Mucosa of rectum (tissue), 2 donors: Measurements from ENCODE around the gene KCNQ2.
"Not testable (repeated sequence)": the region's sequence is repeated elsewhere in the genome, so short reads cannot be mapped to it uniquely, and the experiment has no call there.

Source experiments
- H3K27ac ChIP-seq, 2 donors: one replicate each; pipeline ENCODE4 v1.7.0; 2013; ENCODE audit warnings: inconsistent platforms in 2 of 2, low read depth in 2 of 2, low read length in 2 of 2
- H3K27me3 ChIP-seq, 2 donors: one replicate each; pipeline ENCODE4 v1.7.0; 2013; ENCODE audit warnings: low read length in 2 of 2; ENCODE audit not compliant: control insufficient read depth in 2 of 2, insufficient read depth in 2 of 2
- H3K36me3 ChIP-seq, 2 donors: one replicate each; pipeline ENCODE4 v1.7.0; 2013; ENCODE audit warnings: low read length in 2 of 2; ENCODE audit not compliant: control insufficient read depth in 2 of 2, insufficient read depth in 2 of 2
- H3K4me1 ChIP-seq, 2 donors: one replicate each; pipeline ENCODE4 v1.7.0; 2013; ENCODE audit warnings: low read length in 2 of 2, mild to moderate bottlenecking in 1 of 2; ENCODE audit not compliant: control insufficient read depth in 2 of 2, insufficient read depth in 2 of 2
- H3K4me3 ChIP-seq, 2 donors: one replicate each; pipeline ENCODE4 v1.7.0; 2013; ENCODE audit warnings: low read length in 2 of 2
- H3K9ac ChIP-seq, 2 donors: one replicate each; pipeline ENCODE4 v1.7.0; 2013; ENCODE audit warnings: low read length in 2 of 2, low read depth in 1 of 2, mild to moderate bottlenecking in 1 of 2
- H3K9me3 ChIP-seq, 2 donors: one replicate each; pipeline ENCODE4 v1.7.0; 2013; ENCODE audit warnings: low read length in 2 of 2; ENCODE audit not compliant: control insufficient read depth in 2 of 2
- donor health status: healthy.
- donor health status: Normal muscosa, but diverticular disease.

The KCNQ2 gene

DNA sequence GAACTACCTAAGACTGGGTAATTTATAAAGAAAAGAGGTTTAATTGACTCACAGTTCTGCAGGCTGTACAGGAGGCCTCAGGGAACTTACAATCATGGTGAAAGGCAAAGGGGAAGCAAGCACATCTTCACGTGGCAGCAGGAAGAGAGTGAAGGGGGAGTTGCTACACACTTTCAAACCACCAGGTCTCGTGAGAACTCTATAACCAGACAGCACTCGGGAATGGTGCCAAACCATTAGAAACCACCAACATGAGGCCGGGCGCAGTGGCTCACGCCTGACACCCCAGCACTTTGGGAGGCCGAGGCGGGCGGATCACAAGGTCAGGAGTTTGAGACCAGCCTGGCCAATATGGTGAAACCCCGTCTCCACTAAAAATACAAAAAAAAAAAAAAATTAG, 42.1 kb upstream of the KCNQ2 start:
- not testable (repeated sequence) for H3K27me3 ChIP-seq, H3K36me3 ChIP-seq, H3K4me3 ChIP-seq, H3K4me1 ChIP-seq, H3K9ac ChIP-seq, H3K9me3 ChIP-seq, H3K27ac ChIP-seq

DNA sequence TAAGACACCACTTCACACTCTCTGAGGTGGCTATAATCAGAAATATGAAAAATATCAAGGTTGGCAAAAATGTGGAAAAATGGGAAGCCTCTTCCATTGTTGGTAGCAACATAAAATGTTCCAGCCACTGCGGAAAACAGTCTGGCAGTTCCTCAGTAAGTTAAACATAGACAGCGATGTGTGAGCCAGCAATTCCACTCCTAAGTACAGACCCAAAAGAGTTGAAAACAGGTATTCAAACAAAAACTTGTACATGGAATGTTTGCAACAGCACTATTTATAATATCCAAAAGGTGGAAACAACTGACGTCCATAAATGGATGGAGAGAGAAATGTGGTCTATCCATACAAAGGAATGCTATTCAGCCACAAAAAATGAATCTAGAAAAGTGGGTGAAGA, 40.8 kb upstream of the KCNQ2 start:
- no peaks in the 10 kb centered on the region for H3K36me3 ChIP-seq
- H3K27ac ChIP-seq, result no peak overlapping the region
- H3K9me3 ChIP-seq, result no peaks in the 10 kb centered on the region
- H3K4me1 ChIP-seq, result no peaks in the 10 kb centered on the region
- no peak overlapping the region for H3K4me3 ChIP-seq
- H3K9ac ChIP-seq, result no peak overlapping the region
- peaks cover 3 to 8% of the 10 kb centered on the region in 2 donors for H3K27me3 ChIP-seq

DNA sequence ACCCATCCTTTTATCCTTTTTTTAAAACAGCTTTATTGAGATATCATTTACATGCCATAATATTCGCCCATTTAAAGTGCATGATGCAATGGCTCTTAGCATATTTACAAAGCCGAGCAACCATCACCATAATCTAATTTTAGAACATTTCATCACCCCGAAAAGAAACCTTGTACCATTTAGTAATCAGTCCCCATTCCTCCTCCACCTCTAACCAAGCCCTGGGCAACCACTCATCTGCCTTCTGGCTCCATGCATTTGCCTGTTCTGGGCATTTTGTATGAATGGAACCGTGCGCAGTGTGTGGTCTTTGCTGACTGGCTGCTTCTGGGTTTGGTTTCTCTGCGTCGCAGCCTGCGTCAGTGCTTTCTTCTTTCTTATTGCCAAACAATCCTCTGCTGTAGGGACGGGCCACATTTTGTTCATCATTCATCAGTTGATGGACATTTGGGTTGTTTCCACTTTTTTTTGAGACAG, 36.7 kb upstream of the KCNQ2 start:
- no peak overlapping the region for H3K27ac ChIP-seq
- H3K27me3 ChIP-seq, result peaks cover 5 to 6% of the 10 kb centered on the region in 2 donors
- H3K4me3 ChIP-seq, result no peak overlapping the region
- no peaks in the 10 kb centered on the region for H3K4me1 ChIP-seq
- no peaks in the 10 kb centered on the region for H3K36me3 ChIP-seq
- H3K9ac ChIP-seq, result no peak overlapping the region
- H3K9me3 ChIP-seq, result peaks cover 0 to 3% of the 10 kb centered on the region in 2 donors

DNA sequence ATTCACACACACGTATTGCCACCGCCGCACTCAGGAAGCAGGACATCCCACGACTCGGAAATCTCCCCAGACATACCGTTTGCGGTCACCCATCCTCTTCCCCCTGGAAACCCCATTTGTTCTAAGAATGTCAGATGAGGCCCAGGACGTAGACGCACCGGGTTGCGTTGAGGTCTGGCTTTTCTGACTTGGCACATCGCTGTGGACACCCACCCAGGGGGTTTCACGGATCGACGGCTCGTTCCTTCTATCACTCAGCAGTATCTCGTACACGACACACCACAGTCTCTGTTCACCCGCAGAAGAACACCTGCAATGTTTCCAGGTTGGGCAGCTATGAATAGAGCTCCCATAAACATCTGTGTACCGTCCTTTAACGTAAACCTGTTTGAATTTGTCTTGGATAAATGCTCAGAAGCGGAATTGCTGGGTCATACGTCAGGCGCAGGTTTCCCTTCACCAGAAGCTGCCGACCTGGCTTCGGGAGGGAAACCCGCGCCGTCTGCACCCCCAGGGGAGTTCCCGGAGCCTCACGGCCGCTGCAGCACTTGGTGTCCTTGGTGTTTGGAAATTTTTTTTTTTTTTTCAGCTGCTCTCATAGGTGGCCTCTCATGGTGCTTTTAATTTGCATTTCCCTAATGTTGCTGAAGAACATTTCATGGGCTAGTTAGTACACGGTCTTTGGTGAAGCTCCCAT, 35.8 kb upstream of the KCNQ2 start:
- Histone ChIP-seq H3K4me1 (no peaks in the 10 kb centered on the region), H3K9ac (no peak overlapping the region), H3K9me3 (peaks cover 0 to 3% of the 10 kb centered on the region in 2 donors), H3K36me3 (no peaks in the 10 kb centered on the region), H3K27ac (no peak overlapping the region), H3K4me3 (no peak overlapping the region), H3K27me3 (peaks cover 5 to 9% of the 10 kb centered on the region in 2 donors)

DNA sequence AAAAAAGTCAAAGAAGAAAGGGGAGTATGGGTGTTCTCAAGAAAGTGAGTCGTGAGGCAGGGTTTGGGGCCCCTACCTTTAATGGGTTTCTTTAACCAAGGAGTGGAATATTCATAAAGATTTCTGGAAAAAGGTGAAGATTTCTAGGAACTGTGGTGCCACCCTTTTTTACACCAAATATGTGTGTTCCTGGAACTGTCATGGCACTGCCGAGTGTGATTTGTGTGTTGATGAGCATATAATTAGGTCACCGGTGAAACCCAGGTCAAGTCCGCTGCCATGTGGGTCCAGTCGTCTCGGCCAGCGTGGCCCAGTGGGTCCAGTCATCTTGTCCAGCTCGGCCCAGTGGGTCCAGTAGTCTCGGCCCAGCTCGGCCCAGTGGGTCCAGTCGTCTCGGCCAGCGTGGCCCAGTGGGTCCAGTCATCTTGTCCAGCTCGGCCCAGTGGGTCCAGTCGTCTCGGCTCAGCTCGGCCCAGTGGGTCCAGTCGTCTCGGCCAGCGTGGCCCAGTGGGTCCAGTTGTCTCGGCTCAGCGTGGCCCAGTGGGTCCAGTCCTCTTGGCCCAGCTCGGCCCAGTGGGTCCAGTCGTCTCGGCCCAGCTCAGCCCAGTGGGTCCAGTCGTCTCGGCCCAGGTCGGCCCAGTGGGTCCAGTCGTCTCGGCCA, 34.8 kb upstream of the KCNQ2 start:
- Histone ChIP-seq H3K27ac (no peak overlapping the region), H3K36me3 (no peaks in the 10 kb centered on the region), H3K9me3 (peaks cover 0 to 3% of the 10 kb centered on the region in 2 donors), H3K4me3 (no peak overlapping the region), H3K4me1 (no peaks in the 10 kb centered on the region), H3K27me3 (peaks cover 6 to 13% of the 10 kb centered on the region in 2 donors), H3K9ac (no peak overlapping the region)

DNA sequence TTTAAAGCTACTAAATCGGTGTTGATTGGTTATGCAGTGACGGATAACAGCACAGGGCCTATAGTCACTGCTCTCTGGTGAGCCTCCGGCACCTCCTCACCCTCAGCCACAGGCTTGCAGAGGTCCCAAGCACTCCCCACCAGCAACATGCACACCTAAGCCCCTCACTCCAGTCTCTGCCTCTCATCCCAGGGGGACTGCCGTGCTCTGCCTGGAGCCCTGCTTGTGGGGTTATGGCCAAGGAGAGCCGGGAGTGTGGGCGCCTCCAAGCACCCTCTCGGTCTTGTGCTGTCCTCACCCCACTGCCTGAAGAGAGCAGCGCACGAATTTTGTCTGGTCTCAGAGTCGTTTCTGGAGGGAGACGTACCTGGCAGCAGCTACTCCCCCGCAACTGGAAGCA, 33.3 kb upstream of the KCNQ2 start:
- Histone ChIP-seq H3K27me3 (peaks cover 12 to 14% of the 10 kb centered on the region in 2 donors), H3K4me1 (no peaks in the 10 kb centered on the region), H3K9me3 (peaks cover 0 to 3% of the 10 kb centered on the region in 2 donors), H3K36me3 (no peaks in the 10 kb centered on the region), H3K4me3 (no peak overlapping the region), H3K9ac (no peak overlapping the region), H3K27ac (no peak overlapping the region)

DNA sequence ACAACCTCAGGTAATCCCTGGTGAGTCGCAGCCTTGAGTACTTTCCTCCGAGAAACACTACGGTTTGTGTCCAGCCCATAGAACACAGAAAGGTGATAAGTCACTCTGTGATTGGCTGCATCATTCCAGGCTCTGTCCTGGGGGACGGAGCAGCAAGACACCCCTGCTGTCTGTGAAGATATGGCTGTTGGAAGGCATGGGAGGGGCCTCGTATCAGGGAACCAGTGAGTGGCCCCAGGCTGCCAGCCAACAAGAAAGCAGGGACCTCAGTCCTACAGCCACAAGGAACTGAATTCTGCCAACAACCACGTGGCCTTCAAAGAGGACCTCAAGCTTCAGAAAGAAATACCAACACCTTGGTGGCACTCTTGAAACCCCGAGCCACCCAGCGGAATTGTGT, 32.8 kb upstream of the KCNQ2 start:
- no peaks in the 10 kb centered on the region for H3K4me1 ChIP-seq
- no peak overlapping the region for H3K9ac ChIP-seq
- no peak overlapping the region for H3K4me3 ChIP-seq
- H3K27ac ChIP-seq, result no peak overlapping the region
- no peaks in the 10 kb centered on the region for H3K36me3 ChIP-seq
- peaks cover 0 to 3% of the 10 kb centered on the region in 2 donors for H3K9me3 ChIP-seq
- H3K27me3 ChIP-seq, result peaks cover 13 to 14% of the 10 kb centered on the region in 2 donors

DNA sequence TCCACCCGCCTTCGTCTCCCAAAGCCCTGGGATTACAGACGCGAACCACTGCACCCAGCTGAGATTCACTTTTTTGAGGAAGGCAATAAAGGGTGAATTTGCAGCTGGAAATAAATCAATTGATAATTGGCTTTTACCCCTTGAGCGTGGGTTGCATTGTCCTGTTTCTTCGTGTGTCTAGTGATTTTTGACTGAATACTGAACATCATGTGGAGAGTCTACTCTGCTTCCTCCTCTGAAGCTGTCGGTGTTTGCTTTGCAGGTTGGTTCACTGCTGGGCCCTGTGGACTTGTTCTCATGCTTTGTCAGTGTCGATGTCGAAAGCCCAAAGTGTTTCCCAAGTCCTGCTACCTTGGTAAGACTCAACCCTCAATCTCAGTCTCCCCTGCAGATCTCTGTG, 32.2 kb upstream of the KCNQ2 start:
- Histone ChIP-seq H3K27ac (no peak overlapping the region), H3K36me3 (no peaks in the 10 kb centered on the region), H3K27me3 (peaks cover 14 to 17% of the 10 kb centered on the region in 2 donors), H3K9me3 (peaks cover 0 to 3% of the 10 kb centered on the region in 2 donors), H3K4me3 (no peak overlapping the region), H3K4me1 (no peaks in the 10 kb centered on the region), H3K9ac (no peak overlapping the region)

DNA sequence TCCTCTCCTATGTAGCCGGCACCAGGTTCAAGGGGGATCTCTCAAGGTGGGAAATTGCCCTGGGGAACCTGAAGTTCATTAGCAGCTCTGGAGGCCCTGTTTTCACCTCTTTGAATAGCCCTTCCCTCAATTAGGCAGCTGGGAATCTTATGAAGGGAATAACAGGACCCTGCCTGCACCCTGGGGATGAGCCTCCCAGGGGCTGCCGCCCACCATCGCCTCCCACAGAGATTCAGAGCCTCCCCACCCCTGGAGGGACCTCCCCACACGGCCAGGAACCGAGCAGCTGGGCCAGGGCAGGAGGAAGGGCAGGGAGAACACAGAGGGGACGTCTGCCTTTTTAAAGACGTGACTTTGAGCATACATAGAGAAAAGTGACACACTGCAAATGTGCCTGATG, 31.1 kb upstream of the KCNQ2 start:
- H3K27me3 ChIP-seq, result peaks cover 10 to 21% of the 10 kb centered on the region in 2 donors

DNA sequence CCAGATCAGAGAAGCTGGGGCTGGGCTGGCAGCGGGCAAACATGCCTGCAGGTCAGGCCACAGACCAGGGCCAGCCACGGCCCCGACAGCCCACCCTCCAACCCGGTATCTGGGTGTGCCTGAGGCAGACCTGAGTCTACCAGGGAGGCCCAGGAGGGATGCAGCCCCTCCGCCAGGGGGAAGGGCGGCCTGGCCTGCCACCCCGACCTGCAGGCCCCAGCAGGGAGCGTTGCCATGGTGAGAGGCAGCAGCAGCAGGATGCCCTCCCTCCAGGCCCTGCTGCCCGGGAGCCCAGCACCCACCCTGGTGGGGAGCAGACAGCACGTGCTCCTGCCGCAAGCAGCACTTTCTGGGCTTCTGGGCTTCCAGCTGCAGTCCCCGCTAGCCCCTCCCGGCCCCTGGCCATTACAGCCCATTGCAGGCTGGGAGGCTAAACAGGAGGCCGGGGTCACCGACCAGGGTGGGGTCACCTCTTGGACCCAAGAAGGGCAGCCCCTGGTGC, 30.3 kb upstream of the KCNQ2 start:
- Histone ChIP-seq H3K27ac (no peak overlapping the region), H3K9ac (no peak overlapping the region), H3K9me3 (peaks cover 0 to 3% of the 10 kb centered on the region in 2 donors), H3K36me3 (no peaks in the 10 kb centered on the region), H3K4me3 (no peak overlapping the region), H3K4me1 (peaks cover 0 to 2% of the 10 kb centered on the region in 2 donors), H3K27me3 (peaks cover 10 to 24% of the 10 kb centered on the region in 2 donors)

More for the DNA sequence above, 31.1 kb upstream of the KCNQ2 start:
- Histone ChIP-seq H3K4me3 (no peak overlapping the region), H3K9me3 (peaks cover 0 to 3% of the 10 kb centered on the region in 2 donors), H3K4me1 (peaks cover 0 to 2% of the 10 kb centered on the region in 2 donors), H3K27ac (no peak overlapping the region), H3K9ac (no peak overlapping the region), H3K36me3 (no peaks in the 10 kb centered on the region)
